Activated CD4-positive, alpha-beta memory T cell treated with anti-CD3 and anti-CD28 coated beads, Interleukin-2, amount 10 ng/mL, durations not matched to agents 7 days and 5 days (primary cell): Measurements from ENCODE around the gene FAM53A. TPM values are rescaled to one million over a fixed set of nuclear protein-coding genes. Genes with fewer than 3 reads are reported as not detected.

Experiments
- CTCF ChIA-PET: fragments of 350-600 bp; sonication (Branson Sonifier 250); formaldehyde crosslinking; loops from one replicate; lab custom pipeline; 2021; ENCODE audit warnings: antibody characterized with exemption, inconsistent platforms; lab: Charles Lee
- POLR2A ChIA-PET: fragments of 350-600 bp; sonication (Branson Sonifier 250); formaldehyde crosslinking; loops from one replicate; lab custom pipeline; 2021; ENCODE audit warnings: antibody characterized with exemption; lab: Charles Lee
- DNase-seq: peaks from one replicate; pipeline ENCODE4 v3.0.0-alpha.2; 2020
- H3K27ac Mint-ChIP-seq: one replicate; pipeline ENCODE4 v1.8.0; 2021; ENCODE audit warnings: mild to moderate bottlenecking, mixed read lengths
- H3K27me3 Mint-ChIP-seq: one replicate; pipeline ENCODE4 v1.8.0; 2021; ENCODE audit warnings: mixed read lengths
- H3K36me3 Mint-ChIP-seq: one replicate; pipeline ENCODE4 v1.8.0; 2021; ENCODE audit warnings: low read depth, mixed read lengths
- H3K4me1 Mint-ChIP-seq: one replicate; pipeline ENCODE4 v1.8.0; 2021; ENCODE audit warnings: mixed read lengths
- H3K4me3 Mint-ChIP-seq: one replicate; pipeline ENCODE4 v1.8.0; 2021; ENCODE audit warnings: mild to moderate bottlenecking, mixed read lengths
- H3K9me3 Mint-ChIP-seq: one replicate; pipeline ENCODE4 v1.8.0; 2021; ENCODE audit warnings: mixed read lengths
- total RNA-seq, 2 experiments: library from RNA; stranded (reverse); gene quantifications; one replicate each; pipeline ENCODE4 v1.2.3, GENCODE V29; 2021

The FAM53A gene
- total RNA-seq, 2 experiments from 2014 or later: 0.65 to 0.91 TPM

DNA sequence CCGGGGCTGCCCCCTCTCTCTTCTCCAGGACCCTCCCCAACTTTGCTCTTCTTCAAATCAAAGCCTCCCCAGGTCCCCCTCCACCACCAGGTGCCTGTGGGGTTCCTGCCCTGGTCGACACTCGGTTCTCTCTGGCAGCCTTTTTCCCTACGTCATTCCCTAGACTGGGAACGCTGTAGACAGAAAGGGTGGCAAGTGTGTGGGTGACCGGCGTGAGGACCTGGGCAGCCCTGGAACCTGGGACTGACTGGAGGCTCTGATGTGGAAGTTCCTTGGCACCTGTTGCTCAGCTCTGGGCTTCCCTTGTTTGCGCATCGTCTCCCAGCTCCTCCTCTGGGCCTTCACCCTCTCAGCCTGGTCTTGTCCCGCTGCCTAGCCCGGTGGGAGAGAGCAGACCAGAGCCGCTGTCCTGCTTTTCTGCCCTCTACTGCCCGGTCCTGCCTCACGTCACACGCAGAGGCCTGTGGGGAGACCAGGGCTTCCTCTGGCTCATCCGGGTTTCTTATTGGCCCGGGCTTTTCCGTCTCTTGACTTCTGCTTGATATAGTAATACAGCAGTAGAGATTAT lies 38.5 kb upstream of the FAM53A start:
- H3K27ac Mint-ChIP-seq: peak overlapping the region; percentile 99
- CTCF ChIA-PET: interaction anchor here (1.1 to 10.2 kb wide), 7 partner anchors 8 to 30 kb away, joined by 3 to 122 read pairs (median 5); partner anchors contain the start of gene SLBP
- POLR2A ChIA-PET: interaction anchor here (1.1 to 13.8 kb wide), 10 partner anchors 13 to 432 kb away, joined by 3 to 371 read pairs (median 10); partner anchors contain the start of genes LETM1, MAEA, NSD2 and SLBP
- H3K36me3 Mint-ChIP-seq: peaks cover 60% of the 10 kb centered on the region
- no peaks in the 10 kb centered on the region for H3K27me3 Mint-ChIP-seq
- peaks cover 68% of the 10 kb centered on the region for H3K4me1 Mint-ChIP-seq
- no peaks in the 10 kb centered on the region for H3K9me3 Mint-ChIP-seq
- peak overlapping the region; percentile 98 for H3K4me3 Mint-ChIP-seq
- DNase-seq: peak; percentile 55

DNA sequence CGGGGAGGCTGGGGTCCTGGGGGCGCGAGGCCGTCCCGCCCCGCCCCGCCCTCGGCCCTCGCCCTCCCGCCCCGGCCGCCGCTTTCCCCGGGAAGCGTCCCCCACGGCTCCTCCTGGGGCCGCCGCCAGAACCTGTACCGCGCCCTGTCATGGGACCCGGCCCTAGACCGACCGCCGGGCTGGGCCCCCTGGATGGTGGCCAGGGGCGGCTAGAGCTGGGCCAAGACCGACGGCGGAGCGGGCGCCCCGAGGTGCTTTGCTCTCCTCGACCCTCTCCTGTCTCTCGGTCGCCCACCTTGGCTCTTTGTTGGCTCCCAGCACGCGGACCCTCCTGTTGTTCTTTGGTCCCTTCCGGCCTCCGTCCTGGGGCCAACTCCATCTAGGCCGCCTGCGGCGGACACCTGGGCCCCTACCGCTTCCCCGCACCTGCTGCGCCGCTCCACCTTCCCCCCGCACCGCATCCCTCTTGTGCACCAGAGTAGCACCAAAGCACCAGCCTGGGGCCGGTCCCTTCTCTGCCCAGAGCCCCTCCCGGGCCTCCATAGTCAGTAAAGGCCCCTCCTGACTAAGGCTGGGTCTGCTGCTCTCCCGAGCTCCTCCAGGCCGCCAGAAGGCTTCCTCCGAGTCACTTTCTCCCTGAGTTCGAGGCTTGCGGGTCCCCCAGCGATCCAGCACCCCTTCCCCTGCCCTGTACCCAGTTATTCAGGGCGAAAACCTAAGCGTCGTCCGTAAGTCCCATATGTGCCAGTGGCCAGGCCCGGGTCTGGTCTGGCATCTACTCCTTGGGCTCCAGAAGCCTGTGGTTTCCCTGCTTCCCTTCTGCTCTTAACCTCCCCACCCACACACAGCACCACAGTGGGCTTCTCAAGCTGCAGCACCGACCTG lies 37.8 kb upstream of the FAM53A start:
- H3K9me3 Mint-ChIP-seq: no peaks in the 10 kb centered on the region
- peak overlapping the region; percentile 99 for H3K27ac Mint-ChIP-seq
- peak overlapping the region; percentile 98 for H3K4me3 Mint-ChIP-seq
- H3K27me3 Mint-ChIP-seq: no peaks in the 10 kb centered on the region
- H3K36me3 Mint-ChIP-seq: peaks cover 52% of the 10 kb centered on the region
- no peak for DNase-seq
- ChIA-PET CTCF (interaction anchor here (1.0 to 10.2 kb wide), 7 partner anchors 8 to 29 kb away, joined by 3 to 122 read pairs (median 5); partner anchors contain the start of gene SLBP), POLR2A (interaction anchor here (0.8 to 13.8 kb wide), 13 partner anchors 13 to 694 kb away, joined by 3 to 371 read pairs (median 6); partner anchors contain the start of genes HAUS3, LETM1, MAEA and NELFA)
- H3K4me1 Mint-ChIP-seq: peaks cover 61% of the 10 kb centered on the region

- CTCF ChIA-PET: interaction anchor here (1.0 to 10.2 kb wide), 6 partner anchors 9 to 28 kb away, joined by 3 to 122 read pairs (median 4); partner anchors contain the start of gene SLBP
- POLR2A ChIA-PET: interaction anchor here (0.6 to 13.8 kb wide), 15 partner anchors 9 to 695 kb away, joined by 3 to 371 read pairs (median 4); partner anchors contain the start of genes HAUS3, LETM1, NELFA and NSD2
- H3K4me3 Mint-ChIP-seq: peak within 1 kb of the TSS; percentile 98
- no peaks in the 10 kb centered on the region for H3K9me3 Mint-ChIP-seq
- H3K27me3 Mint-ChIP-seq: no peaks in the 10 kb centered on the region
- H3K36me3 Mint-ChIP-seq: peaks cover 50% of the 10 kb centered on the region
- peaks cover 58% of the 10 kb centered on the region for H3K4me1 Mint-ChIP-seq
- peak; percentile 96 for DNase-seq
- peak within 1 kb of the TSS; percentile 99 for H3K27ac Mint-ChIP-seq
Measured at GRCh38 chr4:1721003-1721665, 37.0 kb upstream of the FAM53A start, which contains the start of the genes TACC3 and TMEM129. Gene TACC3, plus strand, starts transcription at chr4:1721521. Its CDS starts 1,901 bp downstream, at chr4:1723422. Gene TMEM129, minus strand, starts transcription at chr4:1721323. Its CDS starts 486 bp downstream, at chr4:1720837.

- ChIA-PET CTCF (interaction anchor here (1.0 to 10.2 kb wide), 6 partner anchors 8 to 27 kb away, joined by 3 to 122 read pairs (median 4); partner anchors contain the start of gene SLBP), POLR2A (interaction anchor here (0.6 to 13.8 kb wide), 14 partner anchors 10 to 696 kb away, joined by 3 to 371 read pairs (median 5); partner anchors contain the start of genes HAUS3, LETM1, NELFA and NSD2)
- DNase-seq: peak; percentile 66
- peaks cover 50% of the 10 kb centered on the region for H3K36me3 Mint-ChIP-seq
- no peaks in the 10 kb centered on the region for H3K27me3 Mint-ChIP-seq
- H3K4me3 Mint-ChIP-seq: peak overlapping the region; percentile 86
- no peaks in the 10 kb centered on the region for H3K9me3 Mint-ChIP-seq
- peaks cover 62% of the 10 kb centered on the region for H3K4me1 Mint-ChIP-seq
- peak overlapping the region; percentile 92 for H3K27ac Mint-ChIP-seq
Measured at GRCh38 chr4:1720163-1720983, 36.3 kb upstream of the FAM53A start.

GRCh38 chr4:1718095-1718850 lies 34.2 kb upstream of the FAM53A start:
- peaks cover 39% of the 10 kb centered on the region for H3K36me3 Mint-ChIP-seq
- no peaks in the 10 kb centered on the region for H3K27me3 Mint-ChIP-seq
- H3K27ac Mint-ChIP-seq: peak overlapping the region; percentile 52
- no peak for DNase-seq
- H3K4me3 Mint-ChIP-seq: peak overlapping the region; percentile 30
- H3K9me3 Mint-ChIP-seq: no peaks in the 10 kb centered on the region
- CTCF ChIA-PET: interaction anchor here (10.2 kb wide), 1 partner anchor 25 kb away, joined by 122 read pairs; no protein-coding TSS in a partner anchor
- peaks cover 59% of the 10 kb centered on the region for H3K4me1 Mint-ChIP-seq
- POLR2A ChIA-PET: interaction anchor here (13.8 kb wide), 1 partner anchor 9 kb away, joined by 371 read pairs; the partner anchor contains the start of gene SLBP

DNA sequence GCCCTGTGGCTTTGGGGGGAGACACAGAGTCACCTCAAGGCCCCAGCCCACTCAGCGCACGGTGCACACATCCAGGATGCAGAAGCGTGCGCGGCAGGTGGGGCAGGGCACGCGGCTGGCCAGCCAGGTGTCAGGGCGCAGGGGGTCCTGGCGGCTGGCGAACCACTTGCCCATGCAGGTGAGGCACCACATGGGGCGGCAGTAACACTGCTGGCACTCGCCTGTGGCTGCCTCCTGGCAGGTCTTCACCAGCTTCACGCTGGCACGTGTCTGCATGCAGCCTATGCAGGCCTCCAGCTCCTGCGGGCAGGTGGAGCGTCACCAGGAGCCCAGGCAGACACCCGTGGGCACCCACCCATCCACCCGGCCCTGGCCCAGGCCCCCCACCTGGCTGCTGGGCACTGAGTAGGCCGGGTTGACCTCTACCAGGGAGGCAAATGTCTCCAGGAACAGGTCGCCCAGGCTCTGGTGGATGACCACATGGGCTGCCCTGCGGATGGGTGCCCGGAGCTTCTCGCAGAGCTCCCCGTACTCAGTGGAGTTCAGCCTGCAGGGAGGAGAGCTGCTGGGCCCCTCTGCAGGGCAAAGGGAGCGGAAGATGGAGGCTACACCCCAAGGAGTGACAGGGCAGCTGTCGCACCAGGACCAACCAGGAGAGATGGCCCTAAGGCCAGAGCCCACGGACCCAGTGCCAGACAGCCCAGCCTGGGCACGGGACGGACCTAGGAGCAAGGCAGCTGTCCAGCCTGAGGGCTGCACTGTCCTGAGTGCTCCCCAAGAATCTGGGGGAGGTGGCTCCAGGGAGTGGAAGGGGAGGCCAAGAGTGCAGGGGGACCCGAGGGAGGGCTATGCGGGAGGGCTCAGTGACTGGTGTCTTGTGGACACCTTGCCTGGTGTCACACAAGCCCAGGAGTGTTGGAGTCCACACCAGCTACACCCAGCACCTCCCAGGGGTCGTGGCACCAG lies 33.3 kb upstream of the FAM53A start:
- Mint-ChIP-seq H3K36me3 (peaks cover 36% of the 10 kb centered on the region), H3K27ac (no peak overlapping the region), H3K4me1 (peaks cover 53% of the 10 kb centered on the region), H3K9me3 (no peaks in the 10 kb centered on the region), H3K27me3 (no peaks in the 10 kb centered on the region), H3K4me3 (no peak overlapping the region)
- ChIA-PET CTCF (no interaction called here), POLR2A (no interaction called here)
- no peak for DNase-seq

DNA sequence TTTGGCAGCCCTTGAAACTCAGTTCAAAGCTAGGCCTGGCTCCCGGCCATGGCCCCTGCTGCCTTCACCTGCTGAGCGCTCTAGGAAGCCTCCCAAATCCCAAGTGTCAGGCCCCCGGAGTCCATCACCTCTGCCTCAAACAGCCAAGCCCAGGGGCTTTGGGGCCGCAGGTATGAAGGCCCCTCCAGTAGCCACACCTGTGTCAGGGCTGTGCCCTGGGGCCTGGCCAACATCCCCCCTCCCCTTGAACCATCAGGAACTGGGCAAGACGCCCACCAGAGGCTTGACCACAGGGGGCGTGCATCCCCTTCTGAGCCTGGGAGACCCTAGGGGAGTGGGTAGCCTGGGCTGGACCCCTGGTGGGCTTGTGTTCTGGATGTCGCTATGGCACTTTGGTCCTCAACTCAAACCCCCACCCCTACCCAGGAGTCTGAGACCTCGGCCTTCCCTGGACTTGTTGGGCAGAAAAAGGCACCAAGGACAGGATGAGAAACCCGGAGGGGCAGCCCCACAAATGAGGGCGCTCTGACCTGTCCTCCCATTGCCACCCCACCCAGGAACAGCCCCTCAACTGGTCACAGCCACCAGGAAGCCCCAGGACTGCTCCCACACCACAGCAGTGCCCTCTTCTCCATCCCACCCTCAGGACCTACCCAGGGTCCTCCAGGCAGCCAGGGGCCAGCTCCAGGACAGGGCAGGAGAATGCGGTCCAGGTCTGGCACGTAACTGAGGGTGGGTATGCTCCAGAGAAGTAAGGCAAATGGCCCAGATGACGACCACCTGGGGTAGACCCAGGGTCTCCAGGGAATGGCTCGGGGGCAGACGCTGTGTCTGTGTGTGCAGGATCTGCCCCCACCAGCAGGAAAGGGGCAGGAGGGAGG lies 32.2 kb upstream of the FAM53A start:
- CTCF ChIA-PET: no interaction called here
- no peak for DNase-seq
- Mint-ChIP-seq H3K9me3 (no peaks in the 10 kb centered on the region), H3K4me1 (peaks cover 52% of the 10 kb centered on the region), H3K27ac (peak overlapping the region; percentile 96), H3K4me3 (no peak overlapping the region), H3K36me3 (peaks cover 32% of the 10 kb centered on the region), H3K27me3 (no peaks in the 10 kb centered on the region)
- POLR2A ChIA-PET: no interaction called here

DNA sequence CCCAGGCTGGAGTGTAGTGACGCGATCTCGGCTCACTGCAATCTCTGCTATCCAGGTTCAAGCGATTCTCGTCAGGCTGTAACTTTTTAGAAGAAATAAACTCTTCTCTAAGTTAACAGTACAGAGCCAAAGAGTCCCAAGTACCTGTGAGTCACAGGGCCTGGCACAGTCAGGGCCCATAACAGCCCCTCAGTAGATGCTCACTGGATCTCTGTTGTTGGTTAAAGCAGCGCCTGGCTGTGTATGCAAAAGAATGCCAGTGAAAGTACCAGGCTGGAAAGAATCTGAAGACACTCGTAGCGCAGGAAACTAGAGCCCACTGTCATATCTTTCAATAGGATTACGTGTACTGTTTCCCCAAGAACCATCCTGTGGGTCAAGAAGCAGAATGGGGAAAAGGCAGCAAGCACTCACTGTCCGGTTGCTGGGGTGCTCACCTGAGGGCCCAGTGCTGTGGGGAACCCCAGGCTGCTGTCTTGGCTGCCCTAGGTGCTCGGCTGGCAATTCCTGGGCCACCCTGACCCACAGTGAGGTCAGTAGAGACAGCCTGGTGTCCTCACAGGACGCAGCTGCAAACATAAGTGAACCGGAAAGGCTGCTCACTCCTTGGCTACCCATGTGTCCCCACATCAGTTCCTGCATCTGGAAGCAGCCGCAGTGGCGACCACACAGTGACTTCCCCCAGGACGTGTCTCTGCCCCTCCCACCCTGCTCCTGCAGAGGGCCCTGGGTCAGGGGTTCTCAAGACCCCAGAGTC lies 31.1 kb upstream of the FAM53A start:
- Mint-ChIP-seq H3K36me3 (peaks cover 43% of the 10 kb centered on the region), H3K27ac (peak overlapping the region; percentile 96), H3K9me3 (no peaks in the 10 kb centered on the region), H3K27me3 (no peaks in the 10 kb centered on the region), H3K4me1 (peaks cover 60% of the 10 kb centered on the region), H3K4me3 (peak overlapping the region; percentile 99)
- DNase-seq: no peak
- ChIA-PET POLR2A (interaction anchor here (1.1 to 11.7 kb wide), 3 partner anchors 10 to 513 kb away, joined by 3 to 371 read pairs (median 108); partner anchors contain the start of genes TACC3 and TMEM129), CTCF (interaction anchor here (1.5 to 4.2 kb wide), 3 partner anchors 8 to 20 kb away, joined by 5 to 45 read pairs (median 6); no protein-coding TSS in a partner anchor)
